ENCODE data around the gene MYT1. TPM values are rescaled to one million over a fixed set of nuclear protein-coding genes. Genes with fewer than 3 reads are reported as not detected.

Gene MYT1
- total RNA-seq, 4 donors from 2014 or later, result not detected

- no peaks in the 10 kb centered on the region for H3K36me3 ChIP-seq
- intact Hi-C loops (cut with DNase I), result no loop called here
- WGBS, result 57% methylated on average over 2 of the region's 2 CpGs
- no peak for DNase-seq (ENCODE audit: extremely low spot score)
- H3K4me3 ChIP-seq, result no peak overlapping the region
- TF ChIP-seq POLR2AphosphoS5 (IDR thresholded peaks at IDR 0.05) (no peak), POLR2A (IDR thresholded peaks at IDR 0.05; ENCODE audit: low read depth) (no peak), CTCF (IDR thresholded peaks at IDR 0.05) (no peak), EP300 (IDR thresholded peaks at IDR 0.05) (no peak)
- H3K9me3 ChIP-seq, result no peaks in the 10 kb centered on the region
- H3K27ac ChIP-seq (replicated peaks in 1 of 4), result no peak overlapping the region
- H3K4me1 ChIP-seq, result no peaks in the 10 kb centered on the region
- H3K27me3 ChIP-seq, result peaks cover 0 to 45% (median 4%) of the 10 kb centered on the region in 4 donors
Measured at GRCh38 chr20:64244281-64244805, 80.1 kb downstream of the MYT1 start.

- TF ChIP-seq POLR2AphosphoS5 (IDR thresholded peaks at IDR 0.05) (no peak), EP300 (IDR thresholded peaks at IDR 0.05) (no peak), CTCF (IDR thresholded peaks at IDR 0.05) (no peak), POLR2A (IDR thresholded peaks at IDR 0.05; ENCODE audit: low read depth) (no peak)
- Histone ChIP-seq H3K27me3 (peaks cover 0 to 45% (median 4%) of the 10 kb centered on the region in 4 donors), H3K9me3 (no peaks in the 10 kb centered on the region), H3K4me1 (no peaks in the 10 kb centered on the region), H3K4me3 (no peak overlapping the region), H3K36me3 (no peaks in the 10 kb centered on the region), H3K27ac (replicated peaks in 1 of 4) (no peak overlapping the region)
- WGBS, result 53% methylated on average over 8 of the region's 8 CpGs
- DNase-seq (ENCODE audit: extremely low spot score), result no peak
- intact Hi-C loops (cut with DNase I), result no loop called here
Measured at GRCh38 chr20:64244870-64245603, 80.8 kb downstream of the MYT1 start.

- TF ChIP-seq EP300 (IDR thresholded peaks at IDR 0.05) (no peak), POLR2A (IDR thresholded peaks at IDR 0.05; ENCODE audit: low read depth) (no peak), CTCF (IDR thresholded peaks at IDR 0.05) (no peak), POLR2AphosphoS5 (IDR thresholded peaks at IDR 0.05) (no peak)
- H3K4me3 ChIP-seq, result no peak overlapping the region
- no peaks in the 10 kb centered on the region for H3K9me3 ChIP-seq
- no peak for DNase-seq (ENCODE audit: extremely low spot score)
- no peaks in the 10 kb centered on the region for H3K36me3 ChIP-seq
- H3K4me1 ChIP-seq, result no peaks in the 10 kb centered on the region
- intact Hi-C loops (cut with DNase I), result no loop called here
- whole genome bisulfite sequencing, result 83% methylated on average over 6 of the region's 9 CpGs
- H3K27me3 ChIP-seq, result peaks cover 0 to 45% (median 4%) of the 10 kb centered on the region in 4 donors
- H3K27ac ChIP-seq (replicated peaks in 1 of 4), result no peak overlapping the region
Measured at GRCh38 chr20:64245746-64246595, 81.7 kb downstream of the MYT1 start.

- no peaks in the 10 kb centered on the region for H3K4me1 ChIP-seq
- no peaks in the 10 kb centered on the region for H3K36me3 ChIP-seq
- intact Hi-C loops (cut with DNase I), result no loop called here
- no peak overlapping the region for H3K27ac ChIP-seq (replicated peaks in 1 of 4)
- no peaks in the 10 kb centered on the region for H3K9me3 ChIP-seq
- 77% methylated on average over 9 of the region's 10 CpGs for WGBS
- H3K4me3 ChIP-seq, result no peak overlapping the region
- no peak for DNase-seq (ENCODE audit: extremely low spot score)
- TF ChIP-seq CTCF (IDR thresholded peaks at IDR 0.05) (no peak), POLR2AphosphoS5 (IDR thresholded peaks at IDR 0.05) (no peak), EP300 (IDR thresholded peaks at IDR 0.05) (no peak), POLR2A (IDR thresholded peaks at IDR 0.05; ENCODE audit: low read depth) (no peak)
- peaks cover 0 to 45% (median 4%) of the 10 kb centered on the region in 4 donors for H3K27me3 ChIP-seq
Measured at GRCh38 chr20:64246616-64247306, 82.5 kb downstream of the MYT1 start.
